NCI-H2196 treated with DMSO at 0.1 percent for 48 hours (cell line): Measurements from ENCODE around the gene PLA1A.
"Not testable (repeated sequence)": the region's sequence is repeated elsewhere in the genome, so short reads cannot be mapped to it uniquely, and the experiment has no call there.

Experiments used
- DNase-seq: peaks from one replicate; lab custom pipeline; 2025; ENCODE audit not compliant: unreplicated experiment; lab: John Stamatoyannopoulos, UW

The PLA1A gene

GRCh38 chr3:119597548-119598288 is at the start of gene PLA1A:
PLA1A (plus strand) TSS chr3:119597885; CDS start chr3:119597914, 29 bp downstream.
- no peak for DNase-seq

- no peak for DNase-seq
Observed at GRCh38 chr3:119548341-119548740, 49.3 kb upstream of the PLA1A start.

GRCh38 chr3:119550192-119550910 is 47.3 kb upstream of the PLA1A start:
- DNase-seq = no peak

GRCh38 chr3:119551598-119551997 is 46.1 kb upstream of the PLA1A start:
- no peak for DNase-seq

- DNase-seq = not testable (repeated sequence)
Observed at GRCh38 chr3:119552928-119553327, 44.8 kb upstream of the PLA1A start.

- DNase-seq = no peak
Observed at GRCh38 chr3:119553823-119554415, 43.8 kb upstream of the PLA1A start.

- DNase-seq = no peak
Observed at GRCh38 chr3:119555309-119555735, 42.4 kb upstream of the PLA1A start.

- DNase-seq = no peak
Observed at GRCh38 chr3:119555929-119556328, 41.8 kb upstream of the PLA1A start.

- no peak for DNase-seq
Observed at GRCh38 chr3:119557192-119557876, 40.4 kb upstream of the PLA1A start.

- no peak for DNase-seq
Observed at GRCh38 chr3:119557877-119558269, 39.8 kb upstream of the PLA1A start.

- no peak for DNase-seq
Observed at GRCh38 chr3:119558626-119559317, 38.9 kb upstream of the PLA1A start.

GRCh38 chr3:119559441-119559963 is 38.2 kb upstream of the PLA1A start, which contains the start of gene CD80:
CD80 (minus strand) TSS chr3:119559614; CDS start chr3:119557728, 1,886 bp downstream.
- DNase-seq = peak; percentile 21

- DNase-seq = no peak
Observed at GRCh38 chr3:119560160-119560559, 37.5 kb upstream of the PLA1A start.

GRCh38 chr3:119562307-119562961 is 35.3 kb upstream of the PLA1A start:
- DNase-seq = no peak

- not testable (repeated sequence) for DNase-seq
Observed at GRCh38 chr3:119563334-119563733, 34.4 kb upstream of the PLA1A start.

GRCh38 chr3:119569156-119569555 is 28.5 kb upstream of the PLA1A start:
- DNase-seq = no peak

- DNase-seq = no peak
Observed at GRCh38 chr3:119570229-119570628, 27.5 kb upstream of the PLA1A start.

- no peak for DNase-seq
Observed at GRCh38 chr3:119571230-119571629, 26.5 kb upstream of the PLA1A start.

- DNase-seq = no peak
Observed at GRCh38 chr3:119571688-119572087, 26.0 kb upstream of the PLA1A start.

- no peak for DNase-seq
Observed at GRCh38 chr3:119575507-119575906, 22.2 kb upstream of the PLA1A start.
